Cardiac fibroblast (primary cell): Measurements from ENCODE around the gene RCOR3.

Source experiments
- DNase-seq, 2 donors: peaks; one replicate each; pipeline versions ENCODE4 v3.0.0 to v3.0.0-alpha.2; 2010; ENCODE audit warnings: low read depth in 2 of 2
- H3K4me3 ChIP-seq, 2 donors: replicated peaks in 1 of 2; 1 replicate in 1 of 2; 2 replicates in 1 of 2; pipeline ENCODE4 v1.5.1; 2011; ENCODE audit warnings: low read depth in 2 of 2, low read length in 2 of 2, mild to moderate bottlenecking in 2 of 2, moderate library complexity in 1 of 2
- CTCF ChIP-seq: IDR thresholded peaks from one replicate; pipeline ENCODE4 v1.5.1; 2011; ENCODE audit warnings: low read depth, mild to moderate bottlenecking, low read length, inconsistent platforms

Gene RCOR3

GRCh38 chr1:211336775-211337174 is 77.6 kb downstream of the RCOR3 start:
- no peak for DNase-seq
- TF ChIP-seq CTCF = no peak
- no peak overlapping the region for H3K4me3 ChIP-seq

- no peak for TF ChIP-seq CTCF
- H3K4me3 ChIP-seq = no peak overlapping the region
- no peak for DNase-seq
Measured at GRCh38 chr1:211337430-211338223, 78.5 kb downstream of the RCOR3 start.

GRCh38 chr1:211338224-211338620 is 79.1 kb downstream of the RCOR3 start:
- DNase-seq = no peak
- H3K4me3 ChIP-seq = no peak overlapping the region
- TF ChIP-seq CTCF = no peak

- TF ChIP-seq CTCF = no peak
- no peak for DNase-seq
- H3K4me3 ChIP-seq = no peak overlapping the region
Measured at GRCh38 chr1:211339631-211340041, 80.5 kb downstream of the RCOR3 start.

- no peak overlapping the region for H3K4me3 ChIP-seq
- DNase-seq = no peak
- TF ChIP-seq CTCF = no peak
Measured at GRCh38 chr1:211340622-211341507, 81.7 kb downstream of the RCOR3 start.

GRCh38 chr1:211341999-211342398 is 82.8 kb downstream of the RCOR3 start:
- TF ChIP-seq CTCF = no peak
- no peak overlapping the region for H3K4me3 ChIP-seq
- no peak for DNase-seq
